ENCODE measurements around the gene ODF2.

- TF ChIP-seq CTCF (IDR thresholded peaks at IDR 0.05) = no peak
- TF ChIP-seq POLR2A (IDR thresholded peaks at IDR 0.05) = no peak
Observed at GRCh38 chr9:128424268-128424780, 31.5 kb upstream of the ODF2 start.

Data from breast epithelium (tissue), 3 donors.